Activated naive CD4-positive, alpha-beta T cell treated with anti-CD3 and anti-CD28 coated beads, Interleukin-2, amount 10 ng/mL, durations not matched to agents 7 days and 5 days (primary cell): Measurements from ENCODE around the gene MEP1B.
A peak's percentile ranks its signal among the peaks of the same experiment; 100 is the strongest.
"Not testable (repeated sequence)": the region's sequence is repeated elsewhere in the genome, so short reads cannot be mapped to it uniquely, and the experiment has no call there.

ENCODE experiments used
- CTCF ChIA-PET: fragments of 350-600 bp; sonication (Branson Sonifier 250); formaldehyde crosslinking; loops from one replicate; lab custom pipeline; 2021; ENCODE audit warnings: antibody characterized with exemption; lab: Charles Lee
- DNase-seq: peaks from one replicate; pipeline ENCODE4 v3.0.0-alpha.2; 2020
- H3K27ac Mint-ChIP-seq: one replicate; pipeline ENCODE4 v1.8.0; 2021; ENCODE audit warnings: mild to moderate bottlenecking, moderate library complexity, mixed read lengths
- H3K27me3 Mint-ChIP-seq: one replicate; pipeline ENCODE4 v1.8.0; 2021; ENCODE audit warnings: mild to moderate bottlenecking, mixed read lengths
- H3K36me3 Mint-ChIP-seq: one replicate; pipeline ENCODE4 v1.8.0; 2021; ENCODE audit warnings: mixed read lengths
- H3K4me1 Mint-ChIP-seq: one replicate; pipeline ENCODE4 v1.8.0; 2021; ENCODE audit warnings: mixed read lengths
- H3K4me3 Mint-ChIP-seq: one replicate; pipeline ENCODE4 v1.8.0; 2021; ENCODE audit warnings: mild to moderate bottlenecking, moderate library complexity, mixed read lengths
- H3K9me3 Mint-ChIP-seq: one replicate; pipeline ENCODE4 v1.8.0; 2021; ENCODE audit warnings: mixed read lengths

MEP1B gene

GRCh38 chr18:32189790-32190189 lies at the start of gene MEP1B:
MEP1B (plus strand) TSS chr18:32190039; CDS start chr18:32190071, 32 bp downstream.
- CTCF ChIA-PET, result no interaction called here
- no peak within 1 kb of the TSS for H3K4me3 Mint-ChIP-seq

GRCh38 chr18:32148185-32148870 lies 41.5 kb upstream of the MEP1B start:
- DNase-seq, result no peak
- CTCF ChIA-PET, result no interaction called here

More at GRCh38 chr18:32189790-32190189, at the start of gene MEP1B:
- DNase-seq, result no peak
- H3K27ac Mint-ChIP-seq, result no peak within 1 kb of the TSS
- H3K36me3 Mint-ChIP-seq, result no peaks in the 10 kb centered on the region
- H3K27me3 Mint-ChIP-seq, result no peaks in the 10 kb centered on the region
- no peaks in the 10 kb centered on the region for H3K9me3 Mint-ChIP-seq
- H3K4me1 Mint-ChIP-seq, result no peaks in the 10 kb centered on the region

DNA sequence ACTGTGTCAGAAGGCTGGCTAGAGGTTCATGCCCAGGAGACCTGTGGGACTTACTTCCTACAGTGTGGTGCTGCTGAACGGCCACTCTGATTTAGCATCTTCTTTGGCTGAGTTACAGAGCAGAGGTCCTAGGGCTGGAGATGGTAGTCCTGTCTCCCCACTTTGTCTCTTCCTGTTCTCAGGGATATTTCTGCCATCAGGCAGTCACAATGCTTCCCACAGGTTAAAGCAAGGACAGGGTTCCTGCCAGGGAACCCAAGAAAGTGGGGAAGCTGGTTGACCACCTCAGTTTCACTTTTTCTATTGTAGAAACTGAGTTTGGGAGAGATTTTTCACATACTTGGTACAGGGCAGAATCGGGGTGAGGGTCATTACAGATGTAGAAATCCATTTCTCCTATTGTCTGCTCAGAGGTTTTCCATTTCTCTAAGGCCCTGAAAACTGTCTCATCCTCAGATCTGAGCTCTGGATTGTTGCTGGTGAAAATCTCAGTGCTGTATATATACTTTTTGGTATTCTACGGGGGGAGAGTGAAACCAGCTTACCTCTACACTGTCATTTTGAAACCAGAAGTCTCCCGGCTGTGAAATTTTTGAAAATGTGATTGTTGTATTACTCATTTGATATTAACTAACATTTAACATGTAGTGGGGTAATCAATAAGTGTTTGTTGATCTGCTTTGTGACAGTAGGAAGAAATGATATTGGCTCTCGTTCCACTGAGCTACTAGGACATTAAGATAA lies 37.0 kb upstream of the MEP1B start:
- Mint-ChIP-seq H3K4me3 (no peak overlapping the region), H3K27me3 (peaks cover 8% of the 10 kb centered on the region), H3K4me1 (peaks cover 11% of the 10 kb centered on the region), H3K36me3 (no peaks in the 10 kb centered on the region), H3K27ac (no peak overlapping the region), H3K9me3 (peaks cover 2% of the 10 kb centered on the region)
- CTCF ChIA-PET, result no interaction called here
- DNase-seq, result no peak

More at GRCh38 chr18:32148185-32148870, 41.5 kb upstream of the MEP1B start:
- Mint-ChIP-seq H3K4me1 (peaks cover 9% of the 10 kb centered on the region), H3K9me3 (no peaks in the 10 kb centered on the region), H3K27me3 (peaks cover 17% of the 10 kb centered on the region), H3K36me3 (no peaks in the 10 kb centered on the region), H3K4me3 (no peak overlapping the region), H3K27ac (no peak overlapping the region)

- no peaks in the 10 kb centered on the region for H3K36me3 Mint-ChIP-seq
- CTCF ChIA-PET, result interaction anchor here (1.4 to 2.3 kb wide), 5 partner anchors 69 to 395 kb away, joined by 4 to 35 read pairs (median 9); partner anchors contain the start of gene GAREM1
- peaks cover 2% of the 10 kb centered on the region for H3K9me3 Mint-ChIP-seq
- no peak overlapping the region for H3K27ac Mint-ChIP-seq
- peaks cover 15% of the 10 kb centered on the region for H3K27me3 Mint-ChIP-seq
- DNase-seq, result no peak
- H3K4me3 Mint-ChIP-seq, result no peak overlapping the region
- peaks cover 16% of the 10 kb centered on the region for H3K4me1 Mint-ChIP-seq
Measured at GRCh38 chr18:32156855-32157254, 33.0 kb upstream of the MEP1B start.

DNA sequence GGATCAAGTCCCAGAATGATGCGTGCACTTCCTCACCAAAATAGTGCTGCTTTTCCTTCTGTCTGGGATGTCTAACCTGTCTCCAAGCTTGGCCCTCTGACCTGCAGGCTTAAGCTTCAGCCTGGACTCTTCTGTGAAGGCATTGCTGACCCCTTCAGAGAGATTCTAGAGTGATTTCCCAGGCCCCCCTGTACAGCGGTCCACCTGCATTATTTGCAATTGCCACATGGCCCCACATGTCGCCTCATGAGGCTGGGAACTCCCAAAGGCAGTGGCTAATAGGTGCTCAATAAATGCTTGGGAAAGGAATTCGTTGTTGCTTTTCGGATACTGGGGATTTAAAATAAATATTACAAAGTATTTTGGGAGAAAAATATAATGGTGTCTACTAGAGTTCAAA lies 32.3 kb upstream of the MEP1B start:
- no peak for DNase-seq
- Mint-ChIP-seq H3K9me3 (peaks cover 2% of the 10 kb centered on the region), H3K4me1 (peaks cover 14% of the 10 kb centered on the region), H3K27ac (no peak overlapping the region), H3K27me3 (peaks cover 12% of the 10 kb centered on the region), H3K36me3 (no peaks in the 10 kb centered on the region), H3K4me3 (no peak overlapping the region)
- CTCF ChIA-PET, result interaction anchor here (0.6 to 2.3 kb wide), 27 partner anchors 9 to 512 kb away, joined by 3 to 35 read pairs (median 3); partner anchors contain the start of gene GAREM1

DNA sequence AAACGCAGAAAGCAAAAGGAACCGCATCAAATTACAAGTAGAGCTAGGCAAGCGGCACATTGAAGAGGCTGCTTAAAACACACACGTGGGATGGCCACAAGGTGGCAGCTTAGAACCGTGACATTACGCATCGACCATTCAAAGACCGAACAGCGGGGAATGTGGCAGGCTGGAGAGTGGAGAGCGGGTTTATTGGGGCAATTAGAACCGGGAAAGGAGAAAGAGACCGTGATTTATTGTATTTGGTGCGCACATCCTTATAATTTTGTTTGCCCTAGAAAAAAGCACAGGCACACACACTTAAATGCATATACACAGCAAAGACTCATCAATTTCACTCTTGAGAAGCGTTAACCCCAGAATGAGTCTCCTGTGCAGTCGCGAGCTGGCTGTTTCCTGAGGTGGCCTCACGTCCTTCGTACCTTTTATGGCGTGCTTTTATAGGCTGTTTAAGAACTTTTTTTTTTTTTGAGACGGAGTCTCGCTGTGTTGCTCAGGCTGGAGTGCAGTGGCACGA lies 31.7 kb upstream of the MEP1B start:
- Mint-ChIP-seq H3K4me1 (peaks cover 8% of the 10 kb centered on the region), H3K27me3 (peaks cover 7% of the 10 kb centered on the region), H3K4me3 (peak overlapping the region; percentile 36), H3K27ac (no peak overlapping the region), H3K9me3 (peaks cover 2% of the 10 kb centered on the region), H3K36me3 (no peaks in the 10 kb centered on the region)
- CTCF ChIA-PET, result interaction anchor here (0.6 to 2.3 kb wide), 29 partner anchors 8 to 512 kb away, joined by 3 to 35 read pairs (median 3); partner anchors contain the start of gene GAREM1
- peak; percentile 83 for DNase-seq

- H3K4me1 Mint-ChIP-seq, H3K36me3 Mint-ChIP-seq, H3K27me3 Mint-ChIP-seq, DNase-seq, H3K4me3 Mint-ChIP-seq, H3K27ac Mint-ChIP-seq, H3K9me3 Mint-ChIP-seq: not testable (repeated sequence)
- CTCF ChIA-PET, result interaction anchor here (0.6 to 2.3 kb wide), 16 partner anchors 19 to 511 kb away, joined by 3 to 35 read pairs (median 4); partner anchors contain the start of gene GAREM1
Measured at GRCh38 chr18:32158631-32159030, 31.2 kb upstream of the MEP1B start.

DNA sequence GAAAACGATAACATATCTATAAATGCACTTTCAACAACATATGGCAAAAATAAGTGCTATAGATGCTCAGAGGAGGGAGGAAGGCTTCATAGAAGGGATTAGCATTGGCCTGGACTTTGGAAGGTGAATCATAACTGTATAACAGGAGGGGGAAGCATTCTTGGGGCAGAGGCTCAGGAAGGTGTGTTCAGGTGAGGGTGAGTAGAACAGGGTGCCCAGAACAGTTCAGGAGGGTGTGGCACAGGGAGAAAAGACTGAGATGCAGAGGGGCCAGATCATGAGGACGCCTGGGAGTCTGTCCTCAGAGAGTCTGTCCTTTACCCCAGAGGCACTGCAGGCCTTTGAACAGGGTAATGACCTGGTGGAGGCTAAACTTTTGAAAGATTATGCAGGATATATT lies 29.3 kb upstream of the MEP1B start:
- Mint-ChIP-seq H3K27ac (no peak overlapping the region), H3K27me3 (peaks cover 7% of the 10 kb centered on the region), H3K4me3 (no peak overlapping the region), H3K4me1 (peaks cover 7% of the 10 kb centered on the region), H3K9me3 (no peaks in the 10 kb centered on the region), H3K36me3 (no peaks in the 10 kb centered on the region)
- DNase-seq, result no peak
- CTCF ChIA-PET, result interaction anchor here (1.2 to 1.3 kb wide), 2 partner anchors 157 to 310 kb away, joined by 3 to 4 read pairs; partner anchors contain the start of gene GAREM1

GRCh38 chr18:32167980-32168730 lies 21.7 kb upstream of the MEP1B start:
- H3K27me3 Mint-ChIP-seq, result no peaks in the 10 kb centered on the region
- no peak for DNase-seq
- H3K4me1 Mint-ChIP-seq, result no peaks in the 10 kb centered on the region
- H3K9me3 Mint-ChIP-seq, result no peaks in the 10 kb centered on the region
- no peak overlapping the region for H3K27ac Mint-ChIP-seq
- CTCF ChIA-PET, result no interaction called here
- no peak overlapping the region for H3K4me3 Mint-ChIP-seq
- no peaks in the 10 kb centered on the region for H3K36me3 Mint-ChIP-seq

- Mint-ChIP-seq H3K36me3 (no peaks in the 10 kb centered on the region), H3K4me3 (no peak overlapping the region), H3K9me3 (no peaks in the 10 kb centered on the region), H3K27me3 (no peaks in the 10 kb centered on the region), H3K4me1 (no peaks in the 10 kb centered on the region), H3K27ac (no peak overlapping the region)
- CTCF ChIA-PET, result no interaction called here
- no peak for DNase-seq
Measured at GRCh38 chr18:32173654-32174053, 16.2 kb upstream of the MEP1B start.

DNA sequence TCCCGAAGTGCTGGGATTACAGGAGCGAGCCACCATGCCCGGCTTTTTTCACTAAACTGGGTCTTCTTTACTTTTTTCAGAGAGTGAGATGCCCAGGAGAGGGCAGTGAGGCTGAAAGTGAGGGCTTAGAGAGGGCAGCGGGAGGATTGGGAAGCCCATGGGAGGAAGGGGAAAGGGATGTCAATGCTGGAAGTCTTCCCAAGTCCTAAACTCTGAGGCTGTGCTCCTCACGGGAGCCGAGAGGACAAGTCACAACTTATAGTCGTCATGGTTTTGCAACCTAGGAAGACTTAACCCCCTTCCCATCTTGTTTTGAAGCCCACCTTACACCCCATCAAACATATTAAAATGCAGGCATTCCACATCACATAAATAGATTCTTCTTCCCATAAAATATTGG lies 15.1 kb upstream of the MEP1B start:
- Mint-ChIP-seq H3K27me3 (no peaks in the 10 kb centered on the region), H3K36me3 (no peaks in the 10 kb centered on the region), H3K4me1 (no peaks in the 10 kb centered on the region), H3K27ac (no peak overlapping the region), H3K4me3 (no peak overlapping the region), H3K9me3 (no peaks in the 10 kb centered on the region)
- DNase-seq, result no peak
- CTCF ChIA-PET, result no interaction called here

DNA sequence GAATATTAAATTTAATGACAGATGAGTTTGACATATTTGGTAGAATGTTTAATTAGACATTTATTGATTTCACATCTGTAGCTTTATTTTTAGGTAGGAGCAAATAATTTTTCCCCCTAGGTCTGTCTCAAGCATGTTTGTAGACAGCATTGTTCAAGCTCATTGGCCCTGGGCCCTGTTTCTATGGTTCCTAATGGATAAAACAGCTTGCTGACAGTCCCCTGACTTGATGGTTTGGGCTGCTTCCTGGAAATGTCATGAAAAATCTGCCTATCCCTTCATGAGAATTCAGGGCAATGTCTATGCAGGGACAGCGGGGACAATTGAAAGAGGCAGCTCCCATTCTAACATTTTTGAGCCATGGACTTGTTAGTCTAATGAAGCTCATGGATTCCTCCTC lies 14.6 kb upstream of the MEP1B start:
- Mint-ChIP-seq H3K27ac (no peak overlapping the region), H3K9me3 (no peaks in the 10 kb centered on the region), H3K4me1 (no peaks in the 10 kb centered on the region), H3K36me3 (no peaks in the 10 kb centered on the region), H3K27me3 (no peaks in the 10 kb centered on the region), H3K4me3 (no peak overlapping the region)
- CTCF ChIA-PET, result no interaction called here
- DNase-seq, result no peak

GRCh38 chr18:32176745-32177144 lies 13.1 kb upstream of the MEP1B start:
- H3K27me3 Mint-ChIP-seq, H3K27ac Mint-ChIP-seq, H3K4me3 Mint-ChIP-seq, H3K9me3 Mint-ChIP-seq, H3K36me3 Mint-ChIP-seq, DNase-seq, H3K4me1 Mint-ChIP-seq, CTCF ChIA-PET: not testable (repeated sequence)

DNA sequence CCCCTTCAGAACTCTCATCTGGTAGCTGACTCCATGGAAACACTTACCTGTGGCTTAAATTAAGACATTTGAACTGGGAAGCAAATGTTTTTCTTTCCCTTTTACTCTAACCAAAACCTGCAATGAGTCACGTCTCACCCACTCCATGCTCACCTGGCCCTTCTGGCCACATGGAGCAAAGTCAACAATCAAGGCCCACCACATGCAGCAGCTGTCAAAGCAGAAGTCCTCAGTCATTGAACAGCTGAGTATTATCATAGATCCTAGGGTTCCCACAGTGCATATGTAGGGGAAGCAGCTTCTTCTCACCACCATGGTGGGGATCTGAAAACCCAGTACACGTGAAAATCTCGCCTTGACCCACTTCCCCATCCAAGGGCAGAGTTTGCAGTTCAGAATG lies 12.3 kb upstream of the MEP1B start:
- CTCF ChIA-PET, result interaction anchor here (1.4 kb wide), 1 partner anchor 20 kb away, joined by 3 read pairs; no protein-coding TSS in a partner anchor
- DNase-seq, result no peak
- Mint-ChIP-seq H3K27ac (no peak overlapping the region), H3K4me3 (no peak overlapping the region), H3K27me3 (no peaks in the 10 kb centered on the region), H3K9me3 (no peaks in the 10 kb centered on the region), H3K36me3 (no peaks in the 10 kb centered on the region), H3K4me1 (no peaks in the 10 kb centered on the region)
